GM23338 (cell line): Measurements from ENCODE around the gene TMTC2. TPM values are rescaled to one million over a fixed set of nuclear protein-coding genes. Genes with fewer than 3 reads are reported as not detected.

Source experiments
- ATAC-seq: fragments of 200-7000 bp; cut with Tn5 transposase; 3 replicates; pipeline ENCODE4 v1.9.1; 2020
- DNase-seq: peaks from one replicate; pipeline ENCODE4 v3.0.0-alpha.2; 2015; ENCODE audit warnings: low spot score
- H2AFZ ChIP-seq: fragments of 200-600 bp; sonication (generic); 2 replicates; pipeline ENCODE4 v1.8.0; 2016; ENCODE audit warnings: antibody characterized with exemption, mild to moderate bottlenecking, moderate library complexity
- H3F3A ChIP-seq: fragments of 200-600 bp; sonication (generic); replicated peaks from 2 replicates; pipeline ENCODE4 v1.8.0; 2017; ENCODE audit warnings: antibody characterized with exemption, mixed run types, low read depth
- H3K27ac ChIP-seq: fragments of 200-600 bp; sonication (generic); 2 replicates; pipeline ENCODE4 v1.6.1; 2016; ENCODE audit warnings: low read depth
- H3K27me3 ChIP-seq: fragments of 200-600 bp; sonication (generic); 2 replicates; pipeline ENCODE4 v1.8.0; 2016; ENCODE audit warnings: mild to moderate bottlenecking, mixed run types, moderate library complexity; ENCODE audit not compliant: insufficient read depth
- H3K36me3 ChIP-seq: fragments of 200-600 bp; sonication (generic); 2 replicates; pipeline ENCODE4 v1.8.0; 2016; ENCODE audit warnings: mild to moderate bottlenecking; ENCODE audit not compliant: insufficient read depth
- H3K4me1 ChIP-seq: fragments of 200-600 bp; sonication (generic); 2 replicates; pipeline ENCODE4 v1.8.0; 2016; ENCODE audit warnings: mild to moderate bottlenecking, moderate library complexity; ENCODE audit not compliant: insufficient read depth
- H3K4me2 ChIP-seq: fragments of 200-600 bp; sonication (generic); 2 replicates; pipeline ENCODE4 v1.7.1; 2017; ENCODE audit warnings: mixed run types
- H3K4me3 ChIP-seq: fragments of 200-600 bp; sonication (generic); 2 replicates; pipeline ENCODE4 v1.6.1; 2016; ENCODE audit warnings: mixed run types
- H3K79me2 ChIP-seq: fragments of 200-600 bp; sonication (generic); replicated peaks from 2 replicates; pipeline ENCODE4 v1.8.0; 2017; ENCODE audit warnings: mild to moderate bottlenecking; ENCODE audit not compliant: insufficient read depth
- H3K9me2 ChIP-seq: fragments of 200-600 bp; sonication (generic); 2 replicates; pipeline ENCODE4 v1.8.0; 2017; ENCODE audit not compliant: insufficient read depth
- H4K20me1 ChIP-seq: fragments of 200-600 bp; sonication (generic); replicated peaks from 2 replicates; pipeline ENCODE4 v1.8.0; 2017; ENCODE audit warnings: mild to moderate bottlenecking; ENCODE audit not compliant: insufficient read depth
- H3K27ac Mint-ChIP-seq: 2 replicates; pipeline ENCODE4 v1.8.0; 2020; ENCODE audit warnings: inconsistent platforms, mild to moderate bottlenecking, moderate library complexity, mixed read lengths
- H3K27me3 Mint-ChIP-seq: 3 replicates; pipeline ENCODE4 v1.8.0; 2022; ENCODE audit warnings: low read depth, mild to moderate bottlenecking, moderate library complexity, mixed read lengths, inconsistent platforms; ENCODE audit not compliant: insufficient read depth, poor library complexity
- H3K36me3 Mint-ChIP-seq: 3 replicates; pipeline ENCODE4 v1.8.0; 2021; ENCODE audit warnings: low read depth, mild to moderate bottlenecking, inconsistent platforms, moderate library complexity, mixed read lengths
- H3K4me1 Mint-ChIP-seq: 3 replicates; pipeline ENCODE4 v1.8.0; 2020; ENCODE audit warnings: mild to moderate bottlenecking, inconsistent platforms, mixed read lengths
- H3K4me3 Mint-ChIP-seq: 3 replicates; pipeline ENCODE4 v1.8.0; 2021; ENCODE audit warnings: moderate library complexity, mild to moderate bottlenecking, inconsistent platforms, mixed read lengths
- H3K9me3 Mint-ChIP-seq: 3 replicates; pipeline ENCODE4 v1.8.0; 2020; ENCODE audit warnings: moderate library complexity, mild to moderate bottlenecking, inconsistent platforms, mixed read lengths
- EZH2phosphoT487 ChIP-seq: fragments of 200-600 bp; sonication (generic); IDR thresholded peaks from one replicate; pipeline ENCODE4 v1.8.1; 2018; ENCODE audit warnings: antibody characterized with exemption; ENCODE audit not compliant: unreplicated experiment
- JUNB ChIP-seq: IDR thresholded peaks from one replicate; pipeline ENCODE4 v1.6.1; 2016; ENCODE audit warnings: antibody characterized with exemption; ENCODE audit not compliant: unreplicated experiment
- POLR2AphosphoS5 ChIP-seq: IDR thresholded peaks from 2 replicates; pipeline ENCODE4 v1.6.1; 2016; ENCODE audit warnings: antibody characterized with exemption, low read depth
- STAT1 ChIP-seq: IDR thresholded peaks from one replicate; pipeline ENCODE4 v1.6.1; 2016; ENCODE audit warnings: antibody characterized with exemption; ENCODE audit not compliant: unreplicated experiment
- ZNF114 ChIP-seq: fragments of 250-450 bp; sonication (Bioruptor Pico); IDR thresholded peaks from 2 replicates; pipeline ENCODE4 v1.5.0; 2020; ENCODE audit warnings: mild to moderate bottlenecking, moderate library complexity
- polyA plus RNA-seq: library from polyadenylated mRNA; unstranded; fragments of >200 nt; fragmentation: Nextera tagmentation; extraction: Ambion mirVana; gene quantifications from 2 replicates; pipeline ENCODE4 v1.2.1, GENCODE V29; 2016
- total RNA-seq: library from RNA; depleted of rRNA; stranded (reverse); fragments of >200 nt; shearing (Covaris generic); gene quantifications from 2 replicates; pipeline ENCODE4 v1.2.3, GENCODE V29; 2014
- TF ChIP-seq, protein P1 (sequence below): IDR thresholded peaks from one replicate; pipeline ENCODE4 v1.6.1; 2018; ENCODE audit warnings: antibody characterized with exemption; ENCODE audit not compliant: unreplicated experiment
- TF ChIP-seq, protein P2 (sequence below), 2 experiments: fragments of 200-600 bp in 1 of 2; sonication (generic) in 1 of 2; conservative IDR thresholded peaks; 2 replicates each; pipeline versions ENCODE4 v1.5.1 to v1.6.1; 2016 to 2017; ENCODE audit warnings: antibody characterized with exemption in 2 of 2, low read depth in 2 of 2, mild to moderate bottlenecking in 2 of 2, moderate library complexity in 1 of 2

The TMTC2 gene
- total and polyA plus RNA-seq, 2 experiments from 2014 or later, result 0.57 to 6.5 TPM

DNA sequence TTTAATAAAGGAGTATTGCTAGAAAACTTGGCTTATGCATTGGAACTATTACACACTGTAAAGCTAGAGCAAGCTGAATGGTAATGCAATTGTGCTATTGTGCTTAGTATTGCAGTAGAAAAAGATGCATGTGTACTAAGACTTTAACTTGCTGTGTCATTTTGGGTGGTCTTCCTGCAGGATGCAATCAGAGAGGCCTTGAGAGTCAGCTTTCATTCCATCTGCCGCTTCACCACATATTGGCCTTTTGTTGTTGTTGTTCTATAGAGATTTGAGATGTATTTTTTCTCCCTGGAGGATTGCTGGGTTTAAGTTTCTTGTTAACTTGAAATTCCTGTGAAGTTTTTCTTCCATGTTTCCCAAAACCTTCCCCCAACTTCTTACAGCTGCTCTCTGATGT is 449.7 kb downstream of the TMTC2 start (continued):
- TF ChIP-seq, protein P1, sequence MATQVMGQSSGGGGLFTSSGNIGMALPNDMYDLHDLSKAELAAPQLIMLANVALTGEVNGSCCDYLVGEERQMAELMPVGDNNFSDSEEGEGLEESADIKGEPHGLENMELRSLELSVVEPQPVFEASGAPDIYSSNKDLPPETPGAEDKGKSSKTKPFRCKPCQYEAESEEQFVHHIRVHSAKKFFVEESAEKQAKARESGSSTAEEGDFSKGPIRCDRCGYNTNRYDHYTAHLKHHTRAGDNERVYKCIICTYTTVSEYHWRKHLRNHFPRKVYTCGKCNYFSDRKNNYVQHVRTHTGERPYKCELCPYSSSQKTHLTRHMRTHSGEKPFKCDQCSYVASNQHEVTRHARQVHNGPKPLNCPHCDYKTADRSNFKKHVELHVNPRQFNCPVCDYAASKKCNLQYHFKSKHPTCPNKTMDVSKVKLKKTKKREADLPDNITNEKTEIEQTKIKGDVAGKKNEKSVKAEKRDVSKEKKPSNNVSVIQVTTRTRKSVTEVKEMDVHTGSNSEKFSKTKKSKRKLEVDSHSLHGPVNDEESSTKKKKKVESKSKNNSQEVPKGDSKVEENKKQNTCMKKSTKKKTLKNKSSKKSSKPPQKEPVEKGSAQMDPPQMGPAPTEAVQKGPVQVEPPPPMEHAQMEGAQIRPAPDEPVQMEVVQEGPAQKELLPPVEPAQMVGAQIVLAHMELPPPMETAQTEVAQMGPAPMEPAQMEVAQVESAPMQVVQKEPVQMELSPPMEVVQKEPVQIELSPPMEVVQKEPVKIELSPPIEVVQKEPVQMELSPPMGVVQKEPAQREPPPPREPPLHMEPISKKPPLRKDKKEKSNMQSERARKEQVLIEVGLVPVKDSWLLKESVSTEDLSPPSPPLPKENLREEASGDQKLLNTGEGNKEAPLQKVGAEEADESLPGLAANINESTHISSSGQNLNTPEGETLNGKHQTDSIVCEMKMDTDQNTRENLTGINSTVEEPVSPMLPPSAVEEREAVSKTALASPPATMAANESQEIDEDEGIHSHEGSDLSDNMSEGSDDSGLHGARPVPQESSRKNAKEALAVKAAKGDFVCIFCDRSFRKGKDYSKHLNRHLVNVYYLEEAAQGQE, result no peak
- TF ChIP-seq STAT1, result no peak
- TF ChIP-seq, protein P2, sequence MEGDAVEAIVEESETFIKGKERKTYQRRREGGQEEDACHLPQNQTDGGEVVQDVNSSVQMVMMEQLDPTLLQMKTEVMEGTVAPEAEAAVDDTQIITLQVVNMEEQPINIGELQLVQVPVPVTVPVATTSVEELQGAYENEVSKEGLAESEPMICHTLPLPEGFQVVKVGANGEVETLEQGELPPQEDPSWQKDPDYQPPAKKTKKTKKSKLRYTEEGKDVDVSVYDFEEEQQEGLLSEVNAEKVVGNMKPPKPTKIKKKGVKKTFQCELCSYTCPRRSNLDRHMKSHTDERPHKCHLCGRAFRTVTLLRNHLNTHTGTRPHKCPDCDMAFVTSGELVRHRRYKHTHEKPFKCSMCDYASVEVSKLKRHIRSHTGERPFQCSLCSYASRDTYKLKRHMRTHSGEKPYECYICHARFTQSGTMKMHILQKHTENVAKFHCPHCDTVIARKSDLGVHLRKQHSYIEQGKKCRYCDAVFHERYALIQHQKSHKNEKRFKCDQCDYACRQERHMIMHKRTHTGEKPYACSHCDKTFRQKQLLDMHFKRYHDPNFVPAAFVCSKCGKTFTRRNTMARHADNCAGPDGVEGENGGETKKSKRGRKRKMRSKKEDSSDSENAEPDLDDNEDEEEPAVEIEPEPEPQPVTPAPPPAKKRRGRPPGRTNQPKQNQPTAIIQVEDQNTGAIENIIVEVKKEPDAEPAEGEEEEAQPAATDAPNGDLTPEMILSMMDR (conservative IDR thresholded peaks at IDR 0.05; ENCODE audit: low read depth in 2 of 2), result no peak

DNA sequence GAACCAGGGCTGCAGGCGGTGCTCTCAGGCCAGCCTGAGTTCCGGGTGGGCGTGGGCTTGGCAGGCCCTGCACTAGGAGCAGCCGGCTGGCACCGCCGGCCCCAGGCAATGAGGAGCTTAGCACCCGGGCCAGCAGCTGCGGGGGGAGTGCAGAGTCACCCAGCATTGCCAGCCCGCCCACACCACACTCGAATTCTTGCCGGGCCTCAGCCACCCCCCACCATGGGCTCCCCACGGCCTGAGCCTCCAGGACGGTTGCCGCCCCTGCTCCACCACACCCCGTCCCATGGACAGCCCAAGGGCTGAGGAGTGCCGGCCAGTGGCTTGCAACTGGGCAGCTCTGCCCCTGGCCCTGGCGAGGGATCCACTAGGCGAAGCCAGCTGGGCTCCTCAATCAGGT is 453.4 kb downstream of the TMTC2 start:
- Mint-ChIP-seq H3K27me3 (no peaks in the 10 kb centered on the region), H3K4me3 (no peak overlapping the region), H3K4me1 (peaks cover 3% of the 10 kb centered on the region; the same call in 2 of the 3 replicates), H3K36me3 (peaks cover 22% of the 10 kb centered on the region), H3K9me3 (peaks cover 31% of the 10 kb centered on the region), H3K27ac (no peak overlapping the region)
- Histone ChIP-seq H3K36me3 (peaks cover 8% of the 10 kb centered on the region; the same call in 1 of the 2 replicates), H3F3A (no peaks in the 10 kb centered on the region), H3K4me1 (no peaks in the 10 kb centered on the region; the same call in 1 of the 2 replicates), H3K4me2 (no peak overlapping the region), H3K9me2 (no peaks in the 10 kb centered on the region), H3K27me3 (no peaks in the 10 kb centered on the region), H2AFZ (no peak overlapping the region), H4K20me1 (no peaks in the 10 kb centered on the region), H3K27ac (no peak overlapping the region), H3K79me2 (no peaks in the 10 kb centered on the region), H3K4me3 (no peak overlapping the region)
- ATAC-seq, result no peak
- TF ChIP-seq JUNB (no peak), POLR2AphosphoS5 (no peak), ZNF114 (CRISPR knock-in tag) (no peak), EZH2phosphoT487 (no peak)
- TF ChIP-seq, protein P2 (conservative IDR thresholded peaks at IDR 0.05; ENCODE audit: low read depth in 2 of 2), result no peak
- no peak for DNase-seq
